Forelimb muscle (tissue), 1 donor: ENCODE measurements around the gene NAT8L. TPM values are rescaled to one million over a fixed set of nuclear protein-coding genes. Genes with fewer than 3 reads are reported as not detected.

Experiments
- DNase-seq: peaks from one replicate; pipeline ENCODE4 v3.0.0-alpha.2; 2013; ENCODE audit warnings: low read depth
- polyA plus RNA-seq: library from polyadenylated mRNA; unstranded; fragments of 120-200 nt; gene quantifications from one replicate; pipeline ENCODE4 v1.2.1, GENCODE V29; 2013; ENCODE audit not compliant: insufficient read length

NAT8L gene
- polyA plus RNA-seq, 1 donor: 4.3 TPM

- no peak for DNase-seq
These were observed 16.3 kb downstream of the NAT8L start for GRCh38 chr4:2075171-2075986.

- no peak for DNase-seq
These were observed 17.1 kb downstream of the NAT8L start for GRCh38 chr4:2075987-2076907.

GRCh38 chr4:2076908-2077536 lies 17.9 kb downstream of the NAT8L start:
- no peak for DNase-seq

- no peak for DNase-seq
These were observed 18.7 kb downstream of the NAT8L start for GRCh38 chr4:2077537-2078460.

- no peak for DNase-seq
These were observed 19.5 kb downstream of the NAT8L start for GRCh38 chr4:2078584-2078983.

- DNase-seq: no peak
These were observed 19.9 kb downstream of the NAT8L start for GRCh38 chr4:2079006-2079405.

GRCh38 chr4:2079926-2080325 lies 20.8 kb downstream of the NAT8L start:
- DNase-seq: no peak

- DNase-seq: no peak
These were observed 21.5 kb downstream of the NAT8L start for GRCh38 chr4:2080429-2081300.

GRCh38 chr4:2081540-2081939 lies 22.4 kb downstream of the NAT8L start:
- no peak for DNase-seq

- DNase-seq: no peak
These were observed 23.0 kb downstream of the NAT8L start for GRCh38 chr4:2082118-2082517.

GRCh38 chr4:2082627-2083026 lies 23.5 kb downstream of the NAT8L start:
- DNase-seq: no peak

GRCh38 chr4:2083116-2083825 lies 24.1 kb downstream of the NAT8L start:
- DNase-seq: no peak

- no peak for DNase-seq
These were observed 24.7 kb downstream of the NAT8L start for GRCh38 chr4:2083826-2084160.

GRCh38 chr4:2084316-2084715 lies 25.2 kb downstream of the NAT8L start:
- no peak for DNase-seq

GRCh38 chr4:2085496-2085901 lies 26.4 kb downstream of the NAT8L start:
- no peak for DNase-seq

- no peak for DNase-seq
These were observed 28.0 kb downstream of the NAT8L start for GRCh38 chr4:2087170-2087569.

- DNase-seq: no peak
These were observed 30.1 kb downstream of the NAT8L start for GRCh38 chr4:2089222-2089621.

GRCh38 chr4:2090642-2091041 lies 31.5 kb downstream of the NAT8L start:
- no peak for DNase-seq

GRCh38 chr4:2091990-2092668 lies 33.0 kb downstream of the NAT8L start:
- DNase-seq: no peak
